HL-60/S4 treated with retinoic acid at 250 ng/mL for 4 days and 3 days (cell line): Measurements from ENCODE around the gene MAGI1.
"Not testable (repeated sequence)": the region's sequence is repeated elsewhere in the genome, so short reads cannot be mapped to it uniquely, and the experiment has no call there.

Source experiments
- in situ Hi-C: fragments of 300-500 bp; cut with MboI; formaldehyde crosslinking; loops from 2 replicates; pipeline ENCODE4 v1.7.0; 2022; ENCODE audit warnings: low sequenced_read_pairs

The MAGI1 gene

DNA sequence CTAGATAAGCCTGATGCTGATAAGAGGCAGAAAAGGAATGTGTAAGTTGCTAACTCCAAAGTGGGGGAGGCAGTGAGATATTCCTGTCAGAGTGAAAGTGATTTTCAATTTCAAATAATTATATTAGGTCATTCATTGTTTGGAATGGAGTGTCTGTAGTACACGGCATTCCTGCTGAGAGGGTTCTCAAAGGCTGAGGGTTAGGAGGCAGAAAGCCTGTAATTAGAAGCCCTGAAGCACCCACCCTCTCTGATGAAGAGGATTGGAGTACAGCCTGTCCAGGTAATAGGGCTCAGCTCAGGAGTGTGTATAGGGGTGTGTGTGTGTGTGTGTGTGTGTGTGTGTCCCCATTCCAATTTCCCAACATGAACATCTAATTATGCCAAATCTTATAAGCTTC lies 486.8 kb downstream of the MAGI1 start:
- in situ Hi-C loops = no loop called here

- in situ Hi-C loops = no loop called here
Observed at GRCh38 chr3:65550137-65550536, 488.6 kb downstream of the MAGI1 start.

DNA sequence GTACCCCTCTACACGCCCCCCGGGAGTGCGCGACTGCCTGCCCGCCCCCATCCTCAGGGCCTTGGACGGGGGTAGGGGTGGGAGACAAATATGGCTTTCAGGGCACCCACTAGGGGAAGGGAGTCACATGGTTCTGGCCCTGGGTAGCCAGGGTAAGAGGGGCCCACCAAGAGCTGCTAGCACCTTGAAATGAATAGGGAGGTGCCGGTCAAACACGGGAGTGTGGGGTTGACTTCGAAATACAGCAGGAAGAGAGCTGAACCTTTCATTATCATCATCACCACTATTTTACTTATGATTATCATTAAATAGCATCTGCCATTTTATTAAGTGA lies 489.1 kb downstream of the MAGI1 start:
- in situ Hi-C loops = no loop called here

- in situ Hi-C loops = no loop called here
Observed at GRCh38 chr3:65548848-65549625, 489.7 kb downstream of the MAGI1 start.

DNA sequence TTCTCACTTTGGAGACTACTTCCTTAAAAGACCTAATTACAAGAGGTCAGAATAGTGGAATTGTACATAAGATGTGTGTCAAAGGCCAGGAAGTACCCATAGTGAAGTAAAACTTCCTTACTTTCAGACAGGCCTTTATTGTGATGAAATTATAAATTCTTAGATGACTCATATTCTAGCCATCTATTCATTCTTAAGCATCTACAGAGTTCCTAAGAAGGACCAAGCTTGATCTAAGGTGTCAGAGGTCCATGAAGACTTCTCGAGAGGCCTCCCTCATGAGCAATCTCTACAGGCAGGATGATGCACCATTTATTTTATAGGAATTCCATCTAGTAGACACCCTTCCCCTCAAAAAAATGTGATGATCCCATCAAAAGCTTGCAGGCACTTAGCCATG lies 493.3 kb downstream of the MAGI1 start:
- in situ Hi-C loops = no loop called here

- in situ Hi-C loops = not testable (repeated sequence)
Observed at GRCh38 chr3:65543391-65543790, 495.3 kb downstream of the MAGI1 start.

GRCh38 chr3:65540666-65541065 lies 498.1 kb downstream of the MAGI1 start:
- in situ Hi-C loops = no loop called here

DNA sequence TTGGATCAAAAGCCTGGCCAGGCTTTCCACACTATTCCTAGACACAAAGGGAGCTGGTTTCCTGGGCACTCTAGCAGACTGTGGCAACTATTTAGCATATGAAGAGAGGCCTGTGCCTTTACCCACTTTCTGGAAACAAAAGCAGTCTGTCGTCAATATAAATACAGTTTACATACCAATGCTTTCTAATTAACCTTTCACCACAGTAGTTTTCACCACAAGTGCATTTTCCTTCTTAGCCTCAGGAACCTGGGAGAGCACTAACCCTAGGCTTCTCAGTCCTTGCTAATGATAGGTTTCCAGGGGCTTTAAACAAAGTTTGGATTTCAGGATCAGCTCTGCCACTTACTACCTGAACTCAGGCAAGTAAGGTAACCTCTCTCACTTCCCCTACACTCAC lies 499.1 kb downstream of the MAGI1 start:
- in situ Hi-C loops = no loop called here

GRCh38 chr3:65538101-65538500 lies 500.6 kb downstream of the MAGI1 start:
- in situ Hi-C loops = no loop called here

DNA sequence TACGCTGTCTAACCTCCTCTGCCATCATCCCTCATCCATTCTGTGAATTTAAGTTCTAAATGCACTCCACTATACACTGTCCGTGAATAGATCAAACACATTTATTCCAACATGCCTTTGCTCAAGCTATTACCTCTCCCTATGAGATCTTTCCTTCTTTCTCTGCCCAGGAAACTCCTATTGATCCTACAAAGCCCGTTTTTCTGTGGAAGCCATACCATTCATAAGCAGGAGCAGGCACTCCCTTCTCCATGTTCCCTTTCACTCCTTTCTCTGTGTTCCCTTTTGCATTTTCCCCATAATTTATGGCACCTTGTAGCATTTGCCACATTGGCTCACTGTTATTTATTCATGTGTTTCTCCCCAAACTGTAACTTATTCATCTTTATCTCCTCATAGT lies 501.6 kb downstream of the MAGI1 start:
- in situ Hi-C loops = no loop called here

DNA sequence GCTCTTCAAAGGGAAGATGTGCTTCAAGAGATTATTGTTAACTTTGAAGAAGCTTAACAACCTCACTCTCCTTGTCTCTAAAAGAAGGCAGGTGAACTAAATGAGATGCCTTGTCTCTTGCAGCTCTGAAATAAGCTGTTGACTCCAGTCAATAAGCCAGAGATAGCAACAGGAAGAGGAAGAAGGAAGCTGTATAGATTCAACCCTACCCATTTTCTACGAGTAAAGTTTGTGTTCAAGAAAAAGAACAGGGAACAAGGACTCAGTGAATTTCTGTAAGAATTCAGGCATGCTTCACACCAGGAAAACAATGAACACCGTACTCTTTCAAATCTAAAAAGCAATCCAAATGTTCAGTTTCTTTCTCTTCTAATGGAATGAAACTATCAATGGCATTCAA lies 503.5 kb downstream of the MAGI1 start:
- in situ Hi-C loops = no loop called here

DNA sequence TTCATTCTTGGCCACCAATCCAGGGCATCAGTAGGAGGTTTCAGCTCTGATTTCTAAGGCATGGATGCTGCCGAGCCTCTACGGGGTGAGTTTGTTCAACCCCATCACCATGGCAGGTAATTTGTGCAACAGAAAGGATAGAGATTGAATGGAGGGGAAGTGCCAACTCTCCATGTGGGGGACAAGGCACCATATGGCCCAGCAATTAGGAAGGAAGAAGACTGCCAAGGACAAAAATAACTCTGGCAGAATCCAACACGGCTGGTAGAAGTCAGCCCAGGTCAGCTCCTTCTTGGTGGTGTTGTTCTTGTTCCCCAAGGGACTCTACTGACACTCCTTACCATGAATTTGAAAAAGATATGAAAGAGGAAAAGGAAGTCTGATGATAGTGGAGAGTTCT lies 503.9 kb downstream of the MAGI1 start:
- in situ Hi-C loops = no loop called here

DNA sequence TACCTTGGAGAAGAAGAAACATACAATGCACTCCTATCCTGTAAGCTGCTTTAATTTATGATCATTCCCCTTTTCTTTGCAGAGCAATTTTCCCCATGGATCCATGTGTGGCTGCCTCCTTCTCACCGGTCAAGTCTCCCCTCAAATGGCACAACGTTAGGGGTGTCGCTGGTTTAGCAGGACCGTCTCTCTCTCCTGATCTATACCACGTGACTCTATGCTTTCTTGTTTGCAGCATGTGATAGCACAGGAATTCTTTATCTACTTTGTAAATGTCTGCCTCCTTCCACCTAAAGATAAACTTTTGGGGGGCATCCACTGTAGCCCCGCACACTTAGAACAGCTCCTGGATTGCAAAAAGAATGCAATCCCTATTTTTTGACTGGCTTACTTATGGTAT lies 506.0 kb downstream of the MAGI1 start:
- in situ Hi-C loops = no loop called here

- in situ Hi-C loops = no loop called here
Observed at GRCh38 chr3:65532215-65532614, 506.5 kb downstream of the MAGI1 start.

- in situ Hi-C loops = no loop called here
Observed at GRCh38 chr3:65531499-65531898, 507.2 kb downstream of the MAGI1 start.

DNA sequence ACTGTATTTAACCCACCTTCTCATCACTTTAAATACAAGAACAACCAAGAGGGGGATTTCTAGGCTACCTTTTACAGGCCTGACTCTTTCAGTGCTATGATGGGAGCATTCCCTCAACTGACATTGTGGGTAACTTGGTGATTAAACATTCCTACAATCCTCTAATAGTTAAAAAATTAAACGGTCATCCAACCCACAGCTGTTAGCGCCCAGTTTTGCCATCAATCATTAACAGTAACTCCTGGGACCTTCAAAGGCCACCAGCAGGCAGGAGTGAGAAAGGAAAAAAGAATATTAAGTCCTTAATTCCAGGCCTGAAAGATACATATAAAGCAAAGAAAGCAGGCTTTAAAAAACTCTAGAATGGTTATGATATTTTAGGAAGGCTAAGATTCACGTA lies 512.1 kb downstream of the MAGI1 start:
- in situ Hi-C loops = no loop called here

GRCh38 chr3:65524584-65524983 lies 514.1 kb downstream of the MAGI1 start:
- in situ Hi-C loops = no loop called here

- in situ Hi-C loops = no loop called here
Observed at GRCh38 chr3:65523878-65524277, 514.8 kb downstream of the MAGI1 start.

- in situ Hi-C loops = no loop called here
Observed at GRCh38 chr3:65521032-65521431, 517.7 kb downstream of the MAGI1 start.

GRCh38 chr3:65516998-65517397 lies 521.7 kb downstream of the MAGI1 start:
- in situ Hi-C loops = no loop called here

DNA sequence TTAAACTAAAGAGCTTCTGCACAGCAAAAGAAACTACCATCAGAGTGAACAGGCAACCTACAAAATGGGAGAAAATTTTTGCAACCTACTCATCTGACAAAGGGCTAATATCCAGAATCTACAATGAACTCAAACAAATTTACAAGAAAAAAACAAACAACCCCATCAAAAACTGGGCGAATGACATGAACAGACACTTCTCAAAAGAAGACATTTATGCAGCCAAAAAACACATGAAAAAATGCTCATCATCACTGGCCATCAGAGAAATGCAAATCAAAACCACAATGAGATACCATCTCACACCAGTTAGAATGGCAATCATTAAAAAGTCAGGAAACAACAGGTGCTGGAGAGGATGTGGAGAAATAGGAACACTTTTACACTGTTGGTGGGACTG lies 524.4 kb downstream of the MAGI1 start:
- in situ Hi-C loops = not testable (repeated sequence)

GRCh38 chr3:65509423-65509794 lies 529.3 kb downstream of the MAGI1 start:
- in situ Hi-C loops = not testable (repeated sequence)

DNA sequence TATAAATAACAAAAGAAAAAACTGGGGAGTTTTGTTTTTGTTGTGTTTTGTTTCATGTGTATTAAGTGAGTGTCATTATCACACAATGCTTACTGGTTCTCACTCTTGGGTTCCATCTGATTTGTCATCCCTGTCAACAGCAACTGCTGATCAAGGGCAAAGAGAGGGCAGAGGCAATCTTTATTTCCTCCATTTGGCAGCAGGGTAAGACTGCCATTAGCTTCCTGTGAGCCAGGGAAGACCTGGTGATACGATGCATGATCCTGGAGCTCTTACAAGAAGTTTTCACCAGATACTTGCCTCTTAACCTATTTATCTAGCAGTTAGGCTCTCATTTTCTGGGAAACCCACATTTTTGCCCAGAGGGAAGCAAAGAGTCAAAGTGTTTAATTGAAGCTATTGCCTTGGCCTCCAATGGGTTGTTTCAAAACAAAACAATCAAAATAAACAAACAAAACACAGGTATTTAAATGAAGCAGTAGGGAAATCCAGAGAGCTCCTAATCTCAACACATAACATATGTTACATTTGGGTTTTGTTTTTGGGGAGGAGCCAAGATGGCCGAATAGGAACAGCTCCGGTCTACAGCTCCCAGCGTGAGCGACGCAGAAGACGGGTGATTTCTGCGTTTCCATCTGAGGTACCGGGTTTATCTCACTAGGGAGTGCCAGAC lies 529.8 kb downstream of the MAGI1 start:
- in situ Hi-C loops = no loop called here
